Endothelial cell of umbilical vein (primary cell): ENCODE data around the gene GRID2. TPM values are rescaled to one million over a fixed set of nuclear protein-coding genes. Genes with fewer than 3 reads are reported as not detected.

Experiments
- BruUV-seq: library from RNA; stranded (reverse); fragments of 400-500 nt; replicated peaks from 2 replicates; lab custom pipeline; 2021; lab: Mats Ljungman, UMichigan
- CTCF ChIA-PET: fragments of 300-600, 350-600 bp; sonication (Branson Sonifier 250); formaldehyde crosslinking; loops from one replicate; lab custom pipeline; 2021; ENCODE audit warnings: antibody characterized with exemption, inconsistent platforms; lab: Charles Lee
- POLR2A ChIA-PET: fragments of 300-600, 350-600 bp; sonication (Branson Sonifier 250); formaldehyde crosslinking; loops from one replicate; lab custom pipeline; 2021; ENCODE audit warnings: antibody characterized with exemption, inconsistent platforms; lab: Charles Lee
- DNase-seq: peaks from one replicate; pipeline ENCODE4 v3.0.0-alpha.2; 2011; ENCODE audit warnings: low read depth, low spot score
- FAIRE-seq: peaks from 2 replicates; lab custom pipeline; 2011; peaks lifted over from hg19 to GRCh38; lab: Jason Lieb, UNC
- H2AFZ ChIP-seq: 2 replicates; pipeline ENCODE4 v1.6.0; 2012; ENCODE audit warnings: low read depth, low read length, control low read depth, inconsistent platforms
- H3K27ac ChIP-seq: 2 replicates; pipeline ENCODE4 v1.5.1; 2011; ENCODE audit warnings: low read depth, mild to moderate bottlenecking, control low read depth, low read length, moderate library complexity; ENCODE audit not compliant: insufficient read depth
- H3K27me3 ChIP-seq, 2 experiments: 2 replicates each; pipeline versions ENCODE4 v1.6.0 to v1.6.1; 2011; ENCODE audit warnings: low read length in 2 of 2, mixed read lengths in 1 of 2; ENCODE audit not compliant: control insufficient read depth in 2 of 2, insufficient read depth in 2 of 2
- H3K36me3 ChIP-seq, 2 experiments: 2 replicates in 1 of 2; 3 replicates in 1 of 2; pipeline ENCODE4 v1.5.1; 2011; ENCODE audit warnings: low read length in 2 of 2, mild to moderate bottlenecking in 1 of 2, moderate library complexity in 1 of 2; ENCODE audit not compliant: control insufficient read depth in 2 of 2, insufficient read depth in 2 of 2; ENCODE audit errors: extremely low read depth in 1 of 2
- H3K4me1 ChIP-seq: 3 replicates; pipeline ENCODE4 v1.5.1; 2011; ENCODE audit warnings: mild to moderate bottlenecking, low read length; ENCODE audit not compliant: control insufficient read depth, insufficient read depth; ENCODE audit errors: extremely low read depth
- H3K4me2 ChIP-seq: 2 replicates; pipeline ENCODE4 v1.6.1; 2011; ENCODE audit warnings: low read length, control low read depth, mixed read lengths; ENCODE audit not compliant: insufficient read depth
- H3K4me3 ChIP-seq, 3 experiments: fragments of 200-600 bp in 1 of 3; sonication (generic), shearing (Covaris generic) in 1 of 3; replicated peaks in 1 of 3; 2 replicates each; pipeline ENCODE4 v1.5.1; 2011 to 2016; ENCODE audit warnings: control low read depth in 3 of 3, low read length in 3 of 3, mild to moderate bottlenecking in 2 of 3, inconsistent platforms in 1 of 3, low read depth in 1 of 3, moderate library complexity in 1 of 3; ENCODE audit not compliant: insufficient read depth in 1 of 3
- H3K79me2 ChIP-seq: 2 replicates; pipeline ENCODE4 v1.6.0; 2012; ENCODE audit warnings: low read length, inconsistent platforms; ENCODE audit not compliant: control insufficient read depth, insufficient read depth
- H3K9ac ChIP-seq: replicated peaks from 2 replicates; pipeline ENCODE3; 2011; ENCODE audit warnings: low read length, control low read depth; ENCODE audit not compliant: insufficient read depth; ENCODE audit errors: extremely low read depth
- H3K9me1 ChIP-seq: replicated peaks from 3 replicates; pipeline ENCODE4 v1.6.0; 2011; ENCODE audit warnings: mild to moderate bottlenecking, low read length; ENCODE audit not compliant: control insufficient read depth, insufficient read depth; ENCODE audit errors: extremely low read depth
- H3K9me3 ChIP-seq: replicated peaks from 2 replicates; pipeline ENCODE4 v1.5.1; 2012; ENCODE audit warnings: low read length, inconsistent platforms; ENCODE audit not compliant: control insufficient read depth, insufficient read depth
- H4K20me1 ChIP-seq: replicated peaks from 2 replicates; pipeline ENCODE3; 2011; ENCODE audit warnings: mild to moderate bottlenecking, low read length; ENCODE audit not compliant: control insufficient read depth, insufficient read depth; ENCODE audit errors: extremely low read depth
- CTCF ChIP-seq, 2 donors: IDR thresholded peaks; 1 replicate in 1 of 2; 2 replicates in 1 of 2; pipeline ENCODE4 v1.5.1; 2011; ENCODE audit warnings: low read length in 2 of 2, mild to moderate bottlenecking in 2 of 2, moderate library complexity in 2 of 2, control low read depth in 1 of 2, inconsistent platforms in 1 of 2, low read depth in 1 of 2; ENCODE audit not compliant: insufficient read depth in 1 of 2; ENCODE audit errors: extremely low read depth in 1 of 2
- EZH2 ChIP-seq: IDR thresholded peaks from 2 replicates; pipeline ENCODE4 v1.6.1; 2012; ENCODE audit warnings: borderline replicate concordance, low read depth, mild to moderate bottlenecking, moderate library complexity, low read length, inconsistent platforms; ENCODE audit not compliant: severe bottlenecking
- FOS ChIP-seq: IDR thresholded peaks from 2 replicates; pipeline ENCODE4 v1.6.1; 2011; ENCODE audit warnings: mild to moderate bottlenecking, low read length, moderate library complexity, borderline replicate concordance; ENCODE audit not compliant: insufficient read depth
- GATA2 ChIP-seq: IDR thresholded peaks from 2 replicates; pipeline ENCODE4 v1.7.0; 2011; ENCODE audit warnings: low read depth, mild to moderate bottlenecking, moderate library complexity, mixed read lengths, low read length; ENCODE audit not compliant: insufficient read length, insufficient read depth
- JUN ChIP-seq: IDR thresholded peaks from 2 replicates; pipeline ENCODE4 v1.6.1; 2011; ENCODE audit warnings: borderline replicate concordance, low read depth; ENCODE audit not compliant: insufficient read length, insufficient read depth
- MAX ChIP-seq: IDR thresholded peaks from 2 replicates; pipeline ENCODE4 v1.6.1; 2011; ENCODE audit not compliant: insufficient read depth, insufficient read length
- MYC ChIP-seq: IDR thresholded peaks from one replicate; pipeline ENCODE4 v1.6.1; 2011; ENCODE audit warnings: mild to moderate bottlenecking, low read depth, low read length
- POLR2A ChIP-seq: IDR thresholded peaks from 2 replicates; pipeline ENCODE4 v1.6.1; 2012; ENCODE audit warnings: low read depth, mild to moderate bottlenecking, control low read depth, low read length
- POLR2AphosphoS5 ChIP-seq: IDR thresholded peaks from 2 replicates; pipeline ENCODE4 v1.6.1; 2012; ENCODE audit warnings: low read depth, mild to moderate bottlenecking, control low read depth, low read length, moderate library complexity; ENCODE audit not compliant: insufficient read depth
- dilution Hi-C: fragments of 300-500 bp; cut with MboI; formaldehyde crosslinking; loops from one replicate; pipeline ENCODE4 v1.15.0; 2019; ENCODE audit warnings: low sequenced_read_pairs; ENCODE audit not compliant: extremely low pct_ligation_motif_present
- intact Hi-C: fragments of 100-400 bp; cut with micrococcal nuclease; formaldehyde crosslinking; loops from one replicate; pipeline ENCODE4 v1.10.0; 2022
- polyA plus RNA-seq, 4 experiments: library from polyadenylated mRNA; depleted of rRNA in 3 of 4; stranded (reverse) in 3 of 4; unstranded in 1 of 4; fragments of >200 nt; gene quantifications; 2 replicates each; pipeline versions ENCODE4 v1.2.1 to v1.2.3, GENCODE V29; 2011 to 2012; ENCODE audit warnings: missing spikeins in 1 of 4
- total RNA-seq: library from RNA; stranded (reverse); gene quantifications from 2 replicates; pipeline ENCODE4 v1.2.3, GENCODE V29; 2021

Gene GRID2
- total and polyA plus RNA-seq, 2 donors (not counting 3 experiments of a cell fraction or from before 2014, with no cell fraction given), result not detected

GRCh38 chr4:93217431-93217830 lies 913.7 kb downstream of the GRID2 start:
- Histone ChIP-seq H3K4me2 (no peak overlapping the region), H3K9me1 (no peaks in the 10 kb centered on the region), H3K27ac (no peak overlapping the region), H3K9me3 (no peaks in the 10 kb centered on the region), H3K79me2 (no peaks in the 10 kb centered on the region), H3K36me3 (no peaks in the 10 kb centered on the region), H2AFZ (no peak overlapping the region), H4K20me1 (no peaks in the 10 kb centered on the region), H3K9ac (no peak overlapping the region), H3K4me3 (no peak overlapping the region), H3K4me1 (no peaks in the 10 kb centered on the region), H3K27me3 (no peaks in the 10 kb centered on the region)
- ChIA-PET CTCF (no interaction called here), POLR2A (no interaction called here)
- TF ChIP-seq MYC (no peak), POLR2AphosphoS5 (no peak), CTCF (IDR thresholded peaks at IDR 0.05; ENCODE audit: extremely low read depth in 1 of 2, insufficient read depth in 1 of 2, low read depth in 1 of 2, low read length in 2 of 2) (no peak), MAX (no peak), POLR2A (no peak), FOS (no peak), JUN (no peak), GATA2 (no peak), EZH2 (no peak)
- intact Hi-C loops (no loop called here), dilution Hi-C loops (no loop called here)
- FAIRE-seq (no peak), DNase-seq (no peak)
- no TSS peak for BruUV-seq
